ENCODE measurements around the gene CLEC4M.
"Not testable (repeated sequence)": the region's sequence is repeated elsewhere in the genome, so short reads cannot be mapped to it uniquely, and the experiment has no call there.

Gene CLEC4M

GRCh38 chr19:7734220-7735203, 28.5 kb upstream of the CLEC4M start:
- Mint-ChIP-seq H3K27me3 (peaks cover 47% of the 10 kb centered on the region), H3K9me3 (no peaks in the 10 kb centered on the region), H3K4me1 (ENCODE audit: low read depth) (peaks cover 25% of the 10 kb centered on the region), H3K27ac (no peak overlapping the region), H3K4me3 (no peak overlapping the region), H3K36me3 (ENCODE audit: low read depth) (no peaks in the 10 kb centered on the region)

DNA sequence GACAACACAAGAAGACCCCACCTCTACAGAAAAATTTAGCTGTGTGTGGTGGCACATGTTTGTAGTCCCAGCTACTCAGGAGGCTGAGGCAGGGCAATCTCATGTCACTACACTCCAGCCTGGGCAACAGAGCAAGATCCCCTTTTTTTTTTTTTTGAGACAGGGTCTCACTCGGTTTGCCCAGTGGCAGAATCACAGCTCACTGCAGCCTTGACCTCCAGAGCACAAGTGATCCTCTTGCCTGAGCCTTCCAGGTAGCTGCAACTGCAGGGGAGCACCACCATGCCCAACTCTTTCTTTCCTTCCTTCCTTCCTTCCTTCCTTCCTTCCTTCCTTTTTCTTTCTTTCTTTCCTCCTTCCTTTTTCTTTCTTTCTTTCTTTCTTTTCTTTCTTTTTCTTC, 26.9 kb upstream of the CLEC4M start:
- H3K27ac Mint-ChIP-seq = no peak overlapping the region
- peaks cover 15% of the 10 kb centered on the region for H3K4me1 Mint-ChIP-seq (ENCODE audit: low read depth)
- H3K9me3 Mint-ChIP-seq = no peaks in the 10 kb centered on the region

DNA sequence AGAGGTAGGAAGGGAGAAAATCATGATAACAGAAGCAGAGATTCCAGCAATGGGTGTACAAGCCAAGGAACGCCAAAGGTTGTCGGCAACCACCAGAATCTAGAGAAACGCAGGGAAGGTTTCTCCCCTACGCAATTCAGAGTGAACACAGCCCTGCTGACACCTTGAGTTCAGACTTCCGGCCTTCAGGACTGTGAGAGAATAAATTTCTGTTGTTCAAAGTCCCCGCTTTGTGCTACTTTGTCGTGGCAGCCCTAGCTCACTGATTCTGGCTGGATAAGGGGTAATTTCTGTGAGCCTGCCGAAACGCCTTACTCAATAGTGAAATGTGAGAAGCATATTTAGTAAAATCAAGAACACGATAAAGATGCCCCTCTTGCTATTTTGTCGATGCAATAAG, 25.8 kb upstream of the CLEC4M start:
- no peak overlapping the region for H3K4me3 Mint-ChIP-seq
- H3K9me3 Mint-ChIP-seq = no peaks in the 10 kb centered on the region
- H3K27me3 Mint-ChIP-seq = peaks cover 48% of the 10 kb centered on the region
- no peak overlapping the region for H3K27ac Mint-ChIP-seq
- no peaks in the 10 kb centered on the region for H3K36me3 Mint-ChIP-seq (ENCODE audit: low read depth)
- H3K4me1 Mint-ChIP-seq (ENCODE audit: low read depth) = peaks cover 15% of the 10 kb centered on the region

More for the DNA sequence above, 26.9 kb upstream of the CLEC4M start:
- no peak overlapping the region for H3K4me3 Mint-ChIP-seq
- H3K36me3 Mint-ChIP-seq (ENCODE audit: low read depth) = no peaks in the 10 kb centered on the region
- peaks cover 53% of the 10 kb centered on the region for H3K27me3 Mint-ChIP-seq

GRCh38 chr19:7738023-7738422, 25.0 kb upstream of the CLEC4M start:
- H3K9me3 Mint-ChIP-seq = no peaks in the 10 kb centered on the region
- H3K27me3 Mint-ChIP-seq = peaks cover 46% of the 10 kb centered on the region
- H3K4me1 Mint-ChIP-seq (ENCODE audit: low read depth) = peaks cover 19% of the 10 kb centered on the region
- H3K27ac Mint-ChIP-seq = peak overlapping the region; percentile 63
- H3K4me3 Mint-ChIP-seq = no peak overlapping the region
- H3K36me3 Mint-ChIP-seq (ENCODE audit: low read depth) = no peaks in the 10 kb centered on the region

DNA sequence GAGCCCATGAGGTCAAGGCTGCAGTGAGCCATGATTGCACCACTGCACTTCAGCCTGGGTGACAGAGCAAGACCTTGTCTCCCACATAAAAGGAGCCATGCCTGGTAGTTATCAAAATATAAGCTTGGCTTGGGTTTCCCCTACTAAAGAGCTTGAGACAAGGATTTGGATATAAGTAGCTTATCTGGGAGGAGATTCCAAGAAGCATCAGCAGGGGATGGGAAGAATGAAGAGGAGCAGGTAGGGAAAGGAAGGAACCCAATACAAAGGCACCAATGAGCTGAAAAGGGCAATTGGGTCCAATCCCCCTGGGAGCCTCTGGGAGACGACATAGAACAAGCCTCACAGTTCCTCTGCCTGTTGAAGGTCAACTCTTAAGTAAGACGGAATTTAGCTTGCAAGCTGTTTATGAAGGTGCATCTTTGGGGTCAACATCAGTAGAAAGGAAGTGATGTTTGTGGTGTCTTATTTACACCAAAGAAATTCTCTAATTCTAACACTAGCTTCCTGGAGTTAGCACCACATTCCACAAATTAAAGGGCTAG, 23.8 kb upstream of the CLEC4M start:
- no peaks in the 10 kb centered on the region for H3K9me3 Mint-ChIP-seq
- no peaks in the 10 kb centered on the region for H3K36me3 Mint-ChIP-seq (ENCODE audit: low read depth)
- peaks cover 47% of the 10 kb centered on the region for H3K27me3 Mint-ChIP-seq
- H3K4me3 Mint-ChIP-seq = no peak overlapping the region
- peaks cover 29% of the 10 kb centered on the region for H3K4me1 Mint-ChIP-seq (ENCODE audit: low read depth)
- peak overlapping the region; percentile 48 for H3K27ac Mint-ChIP-seq

GRCh38 chr19:7739801-7740681, 23.0 kb upstream of the CLEC4M start:
- Mint-ChIP-seq H3K4me1 (ENCODE audit: low read depth) (peaks cover 34% of the 10 kb centered on the region), H3K27ac (no peak overlapping the region), H3K36me3 (ENCODE audit: low read depth) (no peaks in the 10 kb centered on the region), H3K9me3 (no peaks in the 10 kb centered on the region), H3K27me3 (peaks cover 53% of the 10 kb centered on the region), H3K4me3 (no peak overlapping the region)

DNA sequence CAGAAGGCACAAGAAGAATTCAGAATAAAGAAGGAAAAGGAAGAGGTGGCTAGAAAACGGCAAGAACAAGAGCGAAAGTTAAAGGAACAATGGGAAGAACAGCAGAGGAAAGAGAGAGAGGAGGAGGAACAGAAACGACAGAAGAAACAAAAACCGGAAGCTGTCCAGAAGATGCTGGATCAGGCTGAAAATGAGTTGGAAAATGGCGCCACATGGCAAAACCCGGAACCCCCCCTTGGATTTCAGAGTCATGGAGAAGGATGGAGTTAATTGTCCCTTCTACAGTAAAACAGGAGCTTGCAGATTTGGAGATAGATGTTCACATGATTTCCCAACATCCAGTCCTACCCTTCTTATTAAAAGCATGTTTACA, 22.4 kb upstream of the CLEC4M start:
- Mint-ChIP-seq H3K27me3 (peaks cover 48% of the 10 kb centered on the region), H3K4me1 (ENCODE audit: low read depth) (peaks cover 34% of the 10 kb centered on the region), H3K36me3 (ENCODE audit: low read depth) (no peaks in the 10 kb centered on the region), H3K4me3 (no peak overlapping the region), H3K27ac (no peak overlapping the region), H3K9me3 (no peaks in the 10 kb centered on the region)

GRCh38 chr19:7742575-7742974, 20.5 kb upstream of the CLEC4M start:
- H3K27me3 Mint-ChIP-seq = peaks cover 44% of the 10 kb centered on the region
- H3K4me3 Mint-ChIP-seq = no peak overlapping the region
- no peaks in the 10 kb centered on the region for H3K36me3 Mint-ChIP-seq (ENCODE audit: low read depth)
- no peaks in the 10 kb centered on the region for H3K9me3 Mint-ChIP-seq
- peaks cover 30% of the 10 kb centered on the region for H3K4me1 Mint-ChIP-seq (ENCODE audit: low read depth)
- H3K27ac Mint-ChIP-seq = no peak overlapping the region

GRCh38 chr19:7742991-7743390, 20.1 kb upstream of the CLEC4M start:
- H3K4me3 Mint-ChIP-seq = no peak overlapping the region
- peaks cover 44% of the 10 kb centered on the region for H3K27me3 Mint-ChIP-seq
- H3K27ac Mint-ChIP-seq = no peak overlapping the region
- peaks cover 26% of the 10 kb centered on the region for H3K4me1 Mint-ChIP-seq (ENCODE audit: low read depth)
- H3K36me3 Mint-ChIP-seq (ENCODE audit: low read depth) = no peaks in the 10 kb centered on the region
- peaks cover 2% of the 10 kb centered on the region for H3K9me3 Mint-ChIP-seq

DNA sequence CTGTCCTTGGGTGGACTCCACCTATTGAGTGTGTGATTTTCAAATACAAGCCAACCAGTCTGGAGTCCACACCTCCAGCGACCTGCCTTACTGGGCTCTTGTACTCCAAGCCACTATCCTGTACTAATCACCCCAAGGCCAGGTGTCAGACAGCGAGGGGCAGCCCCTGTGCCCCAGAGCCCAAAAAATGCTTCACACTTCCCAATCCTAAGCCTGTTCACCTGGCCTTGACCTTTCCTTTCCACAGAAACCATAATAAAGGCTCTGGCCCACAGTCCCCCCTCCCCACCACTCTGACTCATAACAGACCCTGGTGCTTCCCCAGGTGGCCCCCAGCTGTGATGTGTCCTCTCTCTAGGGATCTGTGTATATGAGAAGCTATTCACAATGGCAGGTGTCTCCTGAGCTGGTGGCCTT, 19.6 kb upstream of the CLEC4M start:
- Mint-ChIP-seq H3K27ac (no peak overlapping the region), H3K36me3 (ENCODE audit: low read depth) (no peaks in the 10 kb centered on the region), H3K27me3 (peaks cover 44% of the 10 kb centered on the region), H3K4me1 (ENCODE audit: low read depth) (peaks cover 23% of the 10 kb centered on the region), H3K9me3 (peaks cover 6% of the 10 kb centered on the region), H3K4me3 (no peak overlapping the region)

GRCh38 chr19:7744199-7744786, 18.8 kb upstream of the CLEC4M start:
- no peak overlapping the region for H3K4me3 Mint-ChIP-seq
- H3K9me3 Mint-ChIP-seq = peaks cover 6% of the 10 kb centered on the region
- peaks cover 26% of the 10 kb centered on the region for H3K4me1 Mint-ChIP-seq (ENCODE audit: low read depth)
- H3K36me3 Mint-ChIP-seq (ENCODE audit: low read depth) = no peaks in the 10 kb centered on the region
- no peak overlapping the region for H3K27ac Mint-ChIP-seq
- peaks cover 41% of the 10 kb centered on the region for H3K27me3 Mint-ChIP-seq

DNA sequence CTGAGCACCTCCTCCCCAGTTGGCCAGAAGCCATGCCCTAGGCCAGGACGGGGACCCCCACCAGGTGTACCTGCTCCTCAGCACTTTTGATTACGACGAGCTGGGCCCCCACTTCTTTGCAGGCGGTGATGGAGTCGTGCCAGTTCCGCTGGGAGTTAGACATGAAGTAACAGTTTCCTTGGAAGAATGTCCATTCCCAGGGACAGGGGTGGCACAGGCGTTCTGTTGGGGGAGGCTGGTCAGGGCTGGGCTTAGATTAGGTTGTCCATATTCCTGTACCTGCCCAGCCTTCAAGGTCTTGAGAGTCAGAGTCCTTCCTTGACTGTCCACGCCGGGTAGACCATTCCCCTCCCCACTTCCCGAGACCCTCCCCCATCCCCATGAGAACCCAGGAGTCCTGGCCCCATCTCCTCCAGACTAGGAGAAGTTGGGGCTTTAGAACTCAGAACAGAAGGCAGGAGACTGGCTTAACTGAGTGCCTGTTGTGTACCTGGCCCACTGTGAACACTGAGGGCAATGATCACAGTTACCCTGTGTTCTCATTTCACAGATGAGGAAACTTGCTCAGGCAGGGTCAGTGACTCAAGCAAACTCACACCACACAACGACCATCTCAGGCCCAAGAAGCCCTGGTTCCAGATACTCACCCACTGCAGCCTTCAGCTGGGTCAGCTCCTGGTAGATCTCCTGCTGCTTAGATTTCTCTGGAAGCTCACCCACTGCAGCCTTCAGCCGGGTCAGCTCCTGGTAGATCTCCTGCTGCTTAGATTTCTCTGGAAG, 18.0 kb upstream of the CLEC4M start:
- peaks cover under 1% of the 10 kb centered on the region for H3K36me3 Mint-ChIP-seq (ENCODE audit: low read depth)
- peaks cover 36% of the 10 kb centered on the region for H3K27me3 Mint-ChIP-seq
- peaks cover 27% of the 10 kb centered on the region for H3K4me1 Mint-ChIP-seq (ENCODE audit: low read depth)
- H3K4me3 Mint-ChIP-seq = no peak overlapping the region
- H3K27ac Mint-ChIP-seq = no peak overlapping the region
- H3K9me3 Mint-ChIP-seq = peaks cover 6% of the 10 kb centered on the region

DNA sequence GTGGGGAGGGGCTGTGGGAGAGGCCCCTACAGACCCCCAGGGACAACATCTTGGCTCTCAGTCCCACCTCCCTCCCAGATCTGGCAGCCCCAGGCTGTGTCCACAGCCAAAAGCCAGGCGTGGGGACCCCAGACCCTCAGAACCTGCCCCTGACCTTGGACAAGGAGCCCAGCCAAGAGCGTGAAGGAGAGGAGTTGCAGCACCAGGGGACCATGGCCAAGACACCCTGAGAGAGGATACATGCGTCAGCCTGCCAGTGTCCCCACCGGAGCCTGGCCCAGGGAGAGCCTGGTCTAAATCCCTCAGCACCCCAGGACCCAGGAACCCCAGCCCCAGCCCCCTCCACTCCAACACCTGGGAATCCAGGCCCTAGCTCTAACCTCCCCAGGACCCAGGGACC, 16.7 kb upstream of the CLEC4M start:
- H3K4me3 Mint-ChIP-seq; H3K36me3 Mint-ChIP-seq (ENCODE audit: low read depth); H3K27ac Mint-ChIP-seq: not testable (repeated sequence)
- H3K4me1 Mint-ChIP-seq (ENCODE audit: low read depth) = peaks cover 40% of the 10 kb centered on the region
- H3K27me3 Mint-ChIP-seq = peaks cover 30% of the 10 kb centered on the region
- peaks cover 16% of the 10 kb centered on the region for H3K9me3 Mint-ChIP-seq

Data from stimulated activated naive CD8-positive, alpha-beta T cell treated with anti-CD3 and anti-CD28 coated beads, Interleukin-15, Interleukin-2, amounts not matched to agents 100 ng/mL and 50 ng/mL, for 24 hours (primary cell).